Colonic mucosa (tissue), 4 donors: Measurements from ENCODE around the gene IRF1. TPM values are rescaled to one million over a fixed set of nuclear protein-coding genes. Genes with fewer than 3 reads are reported as not detected.

Experiments
- DNase-seq: peaks from one replicate; pipeline ENCODE4 v3.0.0-alpha.2; 2020
- H3K27ac ChIP-seq: fragments of 200-600 bp; one replicate; pipeline ENCODE4 v1.8.0; 2021
- H3K27me3 ChIP-seq: fragments of 200-600 bp; one replicate; pipeline ENCODE4 v1.8.0; 2021
- H3K36me3 ChIP-seq: fragments of 200-600 bp; one replicate; pipeline ENCODE4 v1.8.0; 2021
- H3K4me1 ChIP-seq: fragments of 200-600 bp; one replicate; pipeline ENCODE4 v1.8.0; 2021; ENCODE audit warnings: mild to moderate bottlenecking
- H3K4me3 ChIP-seq: fragments of 200-600 bp; one replicate; pipeline ENCODE4 v1.8.0; 2021
- H3K9ac ChIP-seq, 2 donors: one replicate each; pipeline ENCODE4 v1.7.0; 2013; ENCODE audit warnings: control low read depth in 2 of 2, low read depth in 2 of 2, low read length in 2 of 2
- H3K9me3 ChIP-seq: fragments of 200-600 bp; one replicate; pipeline ENCODE4 v1.8.0; 2021
- intact Hi-C: fragments of 100-400 bp; cut with DNase I; formaldehyde crosslinking; loops from one replicate; pipeline ENCODE4 v1.14.1; 2022
- total RNA-seq, 2 donors: library from RNA; stranded (reverse); fragmentation: NEBNext Ultra II Directional in 1 of 2; extraction: Animal tissue kit (Norgen Biotek cat#: 25700) in 1 of 2; gene quantifications; one replicate each; pipeline ENCODE4 v1.2.1, GENCODE V29; 2021
- TF ChIP-seq, protein P1 (sequence below): fragments of 200-600 bp; IDR thresholded peaks from one replicate; pipeline ENCODE4 v1.8.0; 2022; ENCODE audit warnings: antibody characterized with exemption, mild to moderate bottlenecking
- donor health status: healthy.
- donor health status: DM: no; HTN: no; CAD: no.
- donor health status: DM: no; HTN: no; CAD: no.

IRF1 gene
- total RNA-seq, 2 donors from 2014 or later = 59.7 to 87.8 TPM

DNA sequence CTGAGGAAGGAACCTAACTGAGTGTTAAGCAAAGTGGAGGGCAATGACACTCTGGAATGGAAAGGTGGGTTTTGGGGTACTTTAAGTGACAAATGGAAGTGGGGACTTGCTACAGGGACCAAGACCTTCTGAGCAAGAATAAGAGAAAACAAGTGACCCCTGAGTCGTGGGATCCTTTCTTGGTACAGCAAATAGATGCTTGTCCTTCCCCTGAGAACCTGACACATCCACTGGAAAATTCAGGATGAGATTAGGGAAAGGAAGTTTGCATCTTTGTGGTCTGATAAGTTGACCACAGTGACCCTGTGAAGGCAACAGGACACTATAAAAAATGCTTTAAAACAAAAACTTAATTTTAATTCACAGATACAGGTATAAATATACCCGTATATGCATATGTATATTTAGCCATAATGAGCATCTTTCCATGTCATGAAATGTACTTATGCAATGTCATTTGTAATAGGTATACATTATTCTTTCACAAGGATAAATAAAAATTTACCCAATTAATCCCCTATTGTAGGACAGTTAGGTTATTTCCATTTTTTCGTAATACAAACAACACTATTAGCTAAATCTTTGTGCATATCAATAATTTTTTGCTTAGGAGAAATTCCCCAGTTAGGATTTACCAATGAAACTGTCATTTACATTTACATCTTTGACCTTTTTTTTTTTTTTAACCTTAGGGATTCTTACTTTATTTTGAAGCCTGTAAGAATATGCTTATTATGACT lies 2.0 kb upstream of the IRF1 start:
- intact Hi-C loops = loop anchor here (5.0 kb wide), 1 partner anchor 75 kb away; no protein-coding TSS in a partner anchor
- Histone ChIP-seq H3K4me1 (peaks cover 14% of the 10 kb centered on the region), H3K27ac (peak overlapping the region; percentile 99), H3K27me3 (no peaks in the 10 kb centered on the region), H3K9ac (peak overlapping the region in 1 of 2 donors; percentile 54), H3K9me3 (no peaks in the 10 kb centered on the region), H3K36me3 (peaks cover 5% of the 10 kb centered on the region), H3K4me3 (no peak overlapping the region)
- DNase-seq = no peak
- TF ChIP-seq, protein P1, sequence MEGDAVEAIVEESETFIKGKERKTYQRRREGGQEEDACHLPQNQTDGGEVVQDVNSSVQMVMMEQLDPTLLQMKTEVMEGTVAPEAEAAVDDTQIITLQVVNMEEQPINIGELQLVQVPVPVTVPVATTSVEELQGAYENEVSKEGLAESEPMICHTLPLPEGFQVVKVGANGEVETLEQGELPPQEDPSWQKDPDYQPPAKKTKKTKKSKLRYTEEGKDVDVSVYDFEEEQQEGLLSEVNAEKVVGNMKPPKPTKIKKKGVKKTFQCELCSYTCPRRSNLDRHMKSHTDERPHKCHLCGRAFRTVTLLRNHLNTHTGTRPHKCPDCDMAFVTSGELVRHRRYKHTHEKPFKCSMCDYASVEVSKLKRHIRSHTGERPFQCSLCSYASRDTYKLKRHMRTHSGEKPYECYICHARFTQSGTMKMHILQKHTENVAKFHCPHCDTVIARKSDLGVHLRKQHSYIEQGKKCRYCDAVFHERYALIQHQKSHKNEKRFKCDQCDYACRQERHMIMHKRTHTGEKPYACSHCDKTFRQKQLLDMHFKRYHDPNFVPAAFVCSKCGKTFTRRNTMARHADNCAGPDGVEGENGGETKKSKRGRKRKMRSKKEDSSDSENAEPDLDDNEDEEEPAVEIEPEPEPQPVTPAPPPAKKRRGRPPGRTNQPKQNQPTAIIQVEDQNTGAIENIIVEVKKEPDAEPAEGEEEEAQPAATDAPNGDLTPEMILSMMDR = no peak

DNA sequence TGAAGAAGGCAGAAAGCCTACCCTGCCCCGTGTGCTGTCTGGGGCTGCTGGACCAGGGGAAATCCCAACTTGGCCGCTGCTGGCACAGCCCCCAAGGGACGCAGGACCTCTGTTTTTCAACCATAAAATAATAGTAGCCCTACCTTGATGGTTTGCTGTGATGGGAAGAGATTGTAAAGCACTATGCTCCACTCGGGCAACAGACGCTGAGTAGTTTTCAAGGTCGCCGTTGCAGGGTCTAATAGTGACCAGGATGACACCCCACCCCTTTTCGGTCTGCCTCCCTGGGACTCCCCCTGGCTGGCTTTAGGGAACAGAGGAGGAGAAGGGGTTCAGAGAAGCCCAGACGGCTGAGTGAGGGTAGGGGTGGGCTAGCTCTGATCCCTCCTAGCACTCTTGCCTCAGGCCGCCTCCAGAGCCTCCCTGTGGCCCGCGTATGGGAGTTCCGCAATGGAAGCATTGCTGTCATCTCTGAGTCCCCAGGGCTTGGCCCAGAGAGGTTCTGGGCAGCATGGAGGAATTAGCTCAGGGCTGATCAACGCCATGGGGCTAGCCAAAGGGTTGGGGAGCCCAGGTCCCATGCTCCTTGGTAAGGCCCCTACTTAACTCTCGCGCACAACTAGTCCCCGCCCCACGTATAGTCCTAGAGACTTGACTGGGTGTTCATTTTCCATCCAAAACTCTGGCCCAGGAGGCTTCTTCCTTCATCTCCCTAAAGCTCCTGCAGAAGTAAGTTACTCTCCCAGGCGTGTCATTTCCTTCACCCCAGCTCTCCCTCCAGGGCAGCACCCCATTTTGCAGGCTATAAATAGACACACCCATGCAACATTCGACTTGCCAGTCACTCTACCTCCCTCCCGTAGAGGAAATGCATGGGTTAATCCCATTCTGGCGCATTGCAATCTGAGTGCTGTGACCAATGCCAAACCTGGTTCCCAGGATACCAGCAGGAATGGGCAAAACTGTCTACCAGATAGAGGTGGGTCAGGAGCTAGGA lies 1.1 kb upstream of the IRF1 start:
- intact Hi-C loops = loop anchor here (5.0 kb wide), 1 partner anchor 74 kb away; no protein-coding TSS in a partner anchor
- Histone ChIP-seq H3K9me3 (no peaks in the 10 kb centered on the region), H3K9ac (peak overlapping the region; percentile 92 to 96), H3K4me1 (peaks cover 12% of the 10 kb centered on the region), H3K27ac (peak overlapping the region; percentile 99), H3K27me3 (no peaks in the 10 kb centered on the region), H3K36me3 (peaks cover 14% of the 10 kb centered on the region), H3K4me3 (peak overlapping the region; percentile 91)
- TF ChIP-seq, protein P1 = no peak
- DNase-seq = peak; percentile 36

DNA sequence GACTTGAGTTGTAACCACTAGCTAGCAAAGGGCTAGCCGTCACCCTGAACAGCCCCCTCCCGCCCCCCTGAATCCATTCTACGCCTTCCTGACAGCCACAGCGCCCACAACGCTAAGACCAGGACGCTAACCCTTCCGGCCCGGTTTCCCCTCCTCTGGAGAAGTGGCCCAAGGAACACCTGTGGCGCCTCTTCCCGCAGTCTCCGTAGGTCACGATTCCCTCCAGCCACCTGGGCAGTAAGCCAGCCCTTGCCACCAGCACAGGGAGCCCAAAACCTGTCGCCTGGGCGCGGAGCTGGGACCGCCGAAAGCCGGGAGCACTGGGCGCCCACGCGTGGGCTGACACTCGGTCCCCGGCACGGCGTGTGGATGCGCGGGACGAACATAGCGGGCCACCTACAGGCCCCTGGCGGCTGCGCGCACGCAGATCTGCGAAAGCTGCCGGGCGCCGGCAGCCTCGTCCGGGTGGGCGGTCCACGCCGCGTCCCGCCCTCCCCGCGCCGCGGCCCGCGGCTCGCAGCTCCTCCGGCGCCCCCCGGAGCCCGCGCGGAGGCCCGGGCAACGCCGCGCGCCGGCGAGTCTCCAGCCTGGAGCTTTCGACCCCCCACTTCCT lies 596 bp downstream of the IRF1 start:
- peak; percentile 60 for DNase-seq
- intact Hi-C loops = loop anchor here (5.0 to 10.0 kb wide), 2 partner anchors 73 to 195 kb away; partner anchors contain the start of gene SLC22A4
- peaks cover 9% of the 10 kb centered on the region for H3K4me1 ChIP-seq
- peak overlapping the region; percentile 91 for H3K4me3 ChIP-seq
- TF ChIP-seq, protein P1 = no peak
- H3K9me3 ChIP-seq = no peaks in the 10 kb centered on the region
- H3K27me3 ChIP-seq = no peaks in the 10 kb centered on the region
- H3K9ac ChIP-seq = peak overlapping the region; percentile 98
- H3K36me3 ChIP-seq = peaks cover 26% of the 10 kb centered on the region
- peak overlapping the region; percentile 99 for H3K27ac ChIP-seq

DNA sequence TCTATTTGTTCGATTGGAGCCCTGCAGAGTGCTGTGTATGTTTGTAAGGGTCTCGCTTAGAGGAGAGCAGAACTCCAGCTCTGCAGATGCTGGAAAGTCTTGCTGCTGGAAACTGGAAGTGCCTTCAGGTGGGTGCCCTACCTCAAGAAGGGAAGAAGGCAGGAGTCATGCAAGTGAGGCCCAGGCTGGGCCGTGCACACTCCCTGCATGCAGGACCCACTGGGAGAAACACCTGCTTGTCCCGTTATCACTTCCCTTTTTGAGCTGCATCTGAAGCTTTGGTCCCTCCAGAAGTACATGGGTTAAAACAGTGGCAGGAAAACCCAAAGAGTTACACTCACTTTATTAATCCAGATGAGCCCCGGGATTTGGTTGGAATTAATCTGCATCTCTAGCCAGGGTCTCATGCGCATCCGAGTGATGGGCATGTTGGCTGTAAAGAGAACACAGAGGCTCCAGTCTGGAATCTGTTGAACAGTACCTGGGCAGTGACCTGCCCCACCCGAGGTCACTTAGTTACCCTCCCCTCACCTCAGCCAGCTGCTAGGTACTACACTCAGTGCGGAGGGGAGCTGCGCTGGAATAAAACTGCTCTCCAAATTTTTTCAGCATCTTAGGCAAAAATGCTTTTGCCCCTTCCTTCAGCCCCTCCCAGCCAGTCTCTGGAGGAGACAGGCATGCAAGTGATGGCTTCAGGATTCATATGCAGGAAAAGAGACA lies 1.4 kb downstream of the IRF1 start:
- Histone ChIP-seq H3K9ac (peak overlapping the region; percentile 98), H3K36me3 (peaks cover 33% of the 10 kb centered on the region), H3K4me1 (peaks cover 6% of the 10 kb centered on the region), H3K27ac (peak overlapping the region; percentile 99), H3K9me3 (no peaks in the 10 kb centered on the region), H3K4me3 (peak overlapping the region; percentile 91), H3K27me3 (no peaks in the 10 kb centered on the region)
- TF ChIP-seq, protein P1 = no peak
- intact Hi-C loops = loop anchor here (10.0 kb wide), 1 partner anchor 194 kb away; the partner anchor contains the start of gene SLC22A4
- DNase-seq = peak; percentile 41
